Stimulated activated CD4-positive, alpha-beta T cell treated with anti-CD3 and anti-CD28 coated beads, Interleukin-1b, Interleukin-23, amount 100 ng/mL, for 24 hours (primary cell): ENCODE results near the gene RSPO3.
"Not testable (repeated sequence)": the region's sequence is repeated elsewhere in the genome, so short reads cannot be mapped to it uniquely, and the experiment has no call there.

ENCODE experiments used
- DNase-seq, 4 experiments: peaks; one replicate each; pipeline ENCODE4 v3.0.0-alpha.2; 2020; ENCODE audit warnings: low read depth in 4 of 4, low spot score in 1 of 4

The RSPO3 gene

DNA sequence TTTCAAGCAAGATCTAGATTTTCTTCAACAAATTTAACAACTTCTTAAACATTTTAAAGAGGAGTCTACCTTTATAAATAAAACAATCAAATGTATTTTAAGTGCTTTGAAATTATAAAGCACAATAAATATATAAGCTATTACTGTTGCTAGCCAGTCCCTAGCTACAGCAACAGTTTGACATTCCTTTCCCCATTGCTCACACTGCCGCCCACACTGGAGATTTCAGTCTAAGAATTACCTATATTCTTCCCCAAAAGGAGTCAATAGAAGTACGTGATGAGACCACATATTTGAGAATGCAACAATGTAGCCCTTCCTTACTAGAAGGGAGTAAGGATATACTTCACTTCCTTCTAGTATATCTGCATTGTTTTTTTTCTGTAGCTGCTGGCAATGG, 82.8 kb downstream of the RSPO3 start:
- no peak for DNase-seq

GRCh38 chr6:127202676-127203075, 84.2 kb downstream of the RSPO3 start:
- no peak for DNase-seq

DNA sequence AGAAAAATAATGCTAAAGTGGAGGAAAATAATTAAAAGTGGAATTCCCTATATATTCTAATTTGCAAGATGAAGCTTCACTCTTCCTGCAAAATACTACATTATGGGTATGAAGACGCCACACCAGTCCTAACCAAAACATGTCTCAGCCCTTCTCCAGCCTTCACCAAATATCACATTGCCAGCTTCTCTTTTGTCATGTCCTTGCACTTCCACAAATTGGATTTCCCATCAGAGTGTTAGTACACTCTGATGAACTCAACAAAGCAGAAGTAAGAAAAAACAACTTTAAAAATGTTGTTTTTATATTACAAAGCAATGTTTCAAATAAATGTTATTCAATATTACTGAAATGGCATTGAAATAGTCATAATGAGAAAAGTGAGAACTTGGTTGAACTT, 85.8 kb downstream of the RSPO3 start:
- DNase-seq = no peak

GRCh38 chr6:127205036-127205435, 86.6 kb downstream of the RSPO3 start:
- DNase-seq = no peak

DNA sequence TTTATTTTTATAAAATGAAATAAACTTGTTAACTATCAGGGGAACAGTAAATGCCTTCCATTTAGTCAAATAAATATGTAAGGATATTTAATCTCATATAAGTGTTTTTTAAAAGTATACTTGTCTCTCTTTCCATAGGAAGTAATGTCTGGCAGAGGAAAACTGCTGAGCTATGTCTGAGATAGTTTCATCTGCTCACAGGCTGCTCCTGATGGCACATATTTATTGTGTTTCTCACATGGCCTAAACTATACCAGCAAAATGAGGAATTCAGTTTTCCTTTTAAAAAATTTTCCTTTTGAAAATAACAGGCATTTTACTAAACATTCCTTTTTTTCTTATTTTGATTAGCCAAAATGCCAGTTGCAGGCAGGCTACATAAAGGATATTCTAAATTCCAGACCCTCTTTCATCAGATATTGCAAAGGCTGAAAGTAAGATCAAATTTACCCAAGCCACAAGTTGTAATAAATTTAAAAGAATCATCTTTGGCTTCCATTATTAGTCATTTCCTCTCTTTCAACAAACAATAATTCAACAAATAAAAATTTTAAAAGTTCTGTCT, 88.1 kb downstream of the RSPO3 start:
- DNase-seq = no peak

DNA sequence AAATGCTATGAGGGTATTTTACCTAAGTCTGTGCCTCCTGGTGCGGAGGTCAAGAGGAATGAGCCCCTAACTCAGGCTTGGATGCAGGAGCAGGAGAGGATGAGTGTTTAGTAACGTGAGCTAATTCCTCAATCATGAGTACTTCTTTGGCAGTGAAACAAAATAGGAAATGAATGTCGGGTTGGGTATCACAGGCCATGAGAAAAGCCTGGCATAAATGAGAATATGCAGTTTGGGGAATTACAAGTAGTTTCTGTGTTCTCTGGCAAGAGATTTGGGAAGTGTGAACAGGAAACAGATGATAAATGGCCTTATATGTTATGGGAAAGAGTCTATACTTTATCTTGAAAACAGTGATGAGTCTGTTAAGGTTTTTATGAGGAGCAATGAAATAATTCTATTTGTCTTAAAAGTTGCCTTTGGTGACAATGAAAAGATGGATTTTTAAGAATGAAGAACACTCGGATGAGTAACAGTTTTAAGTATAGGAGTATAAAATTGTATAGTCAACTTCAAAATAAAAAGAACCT, 89.2 kb downstream of the RSPO3 start:
- DNase-seq = no peak

DNA sequence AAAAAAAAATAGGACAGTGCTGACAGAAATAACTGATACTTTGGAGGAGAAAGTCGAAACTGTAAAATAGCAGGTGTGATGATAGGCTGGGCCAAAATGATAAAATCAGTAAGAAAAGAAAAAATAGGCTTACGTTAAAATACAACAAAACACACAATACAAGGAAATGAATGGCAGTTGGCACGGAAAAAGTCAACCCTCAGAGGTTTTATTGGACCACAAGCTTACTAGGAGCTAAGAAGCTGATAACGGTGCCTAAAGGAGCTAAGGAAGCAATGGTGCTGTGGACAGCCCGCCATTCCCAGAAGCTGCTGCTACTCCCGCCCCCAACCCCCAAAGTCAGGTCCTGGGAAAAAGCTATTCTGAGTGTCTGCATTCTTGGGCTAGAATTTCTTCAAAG, 92.3 kb downstream of the RSPO3 start:
- DNase-seq = no peak

GRCh38 chr6:127212376-127212775, 93.9 kb downstream of the RSPO3 start:
- DNase-seq = no peak

DNA sequence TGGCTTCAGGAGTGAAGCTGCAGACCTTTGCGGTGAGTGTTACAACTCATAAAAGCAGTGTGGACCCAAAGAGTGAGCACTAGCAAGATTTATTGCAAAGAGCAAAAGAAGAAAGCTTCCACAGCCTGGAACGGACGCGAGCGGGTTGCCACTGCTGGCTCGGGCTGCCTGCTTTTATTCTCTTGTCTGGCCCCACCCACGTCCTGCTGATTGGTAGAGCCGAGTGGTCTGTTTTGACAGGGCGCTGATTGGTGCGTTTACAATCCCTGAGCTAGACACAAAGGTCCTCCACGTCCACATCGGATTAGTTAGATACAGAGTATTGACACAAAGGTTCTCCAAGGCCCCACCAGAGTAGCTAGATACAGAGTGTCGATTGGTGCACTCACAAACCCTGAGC, 95.6 kb downstream of the RSPO3 start:
- DNase-seq = not testable (repeated sequence)

GRCh38 chr6:127214531-127214930, 96.1 kb downstream of the RSPO3 start:
- not testable (repeated sequence) for DNase-seq

GRCh38 chr6:127215931-127216330, 97.5 kb downstream of the RSPO3 start:
- DNase-seq = no peak

GRCh38 chr6:127216810-127217789, 98.6 kb downstream of the RSPO3 start:
- DNase-seq = no peak

DNA sequence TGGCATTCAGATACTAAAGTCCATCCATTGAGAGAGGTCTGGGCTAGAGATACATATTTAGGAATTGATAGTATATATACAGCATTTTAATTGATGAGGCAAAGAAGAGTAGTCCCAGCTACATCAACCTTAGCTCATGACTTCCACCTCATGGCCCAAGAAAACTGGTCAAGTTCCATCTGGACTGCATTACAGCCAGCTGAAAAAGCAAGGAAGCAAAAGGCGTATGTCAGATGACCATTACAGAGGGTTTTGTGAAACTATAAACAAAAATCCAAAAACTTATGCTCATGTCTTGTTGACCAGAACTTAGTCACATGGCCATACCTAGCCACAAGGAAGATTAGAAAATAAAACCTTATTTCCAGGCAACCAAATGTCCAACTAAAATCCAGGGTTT, 101.4 kb downstream of the RSPO3 start:
- no peak for DNase-seq

DNA sequence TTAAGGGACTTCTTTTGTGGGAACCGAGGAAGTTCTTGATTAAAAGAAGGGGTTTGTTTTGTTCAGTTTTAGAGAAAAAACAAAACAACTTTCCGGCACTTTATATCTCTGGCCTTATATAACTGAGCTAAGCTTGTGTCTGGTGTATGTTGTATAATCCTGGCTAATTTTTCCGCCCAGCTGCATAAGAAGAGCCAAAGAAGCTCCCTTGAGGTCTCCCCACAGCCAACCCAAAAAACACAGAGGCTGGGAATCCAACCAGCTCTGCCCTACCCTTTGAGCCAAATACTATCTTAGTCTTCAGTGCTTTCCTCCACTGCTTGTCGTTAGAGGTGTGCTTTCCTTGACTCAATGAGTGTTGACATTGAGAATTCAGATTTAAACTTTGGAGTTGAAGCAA, 102.7 kb downstream of the RSPO3 start:
- DNase-seq = no peak

DNA sequence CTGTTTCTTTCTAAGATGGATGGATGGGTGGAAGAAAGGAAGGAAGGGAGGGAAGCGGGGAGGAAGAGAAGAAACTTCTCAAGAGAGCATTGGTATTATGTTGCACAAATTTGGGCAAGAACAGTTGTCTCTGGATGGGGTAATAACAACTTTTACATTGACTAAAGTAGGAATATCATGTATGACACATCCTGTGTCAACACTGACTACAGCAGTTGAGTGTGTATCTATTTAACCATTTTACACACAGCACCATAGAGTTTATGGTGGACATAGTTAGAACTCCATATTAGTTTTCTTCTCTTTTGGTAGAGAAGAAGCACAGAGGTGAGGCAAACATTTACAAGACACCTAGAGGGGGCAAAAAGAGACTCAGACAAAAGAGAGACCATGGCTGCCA, 103.9 kb downstream of the RSPO3 start:
- DNase-seq = no peak

DNA sequence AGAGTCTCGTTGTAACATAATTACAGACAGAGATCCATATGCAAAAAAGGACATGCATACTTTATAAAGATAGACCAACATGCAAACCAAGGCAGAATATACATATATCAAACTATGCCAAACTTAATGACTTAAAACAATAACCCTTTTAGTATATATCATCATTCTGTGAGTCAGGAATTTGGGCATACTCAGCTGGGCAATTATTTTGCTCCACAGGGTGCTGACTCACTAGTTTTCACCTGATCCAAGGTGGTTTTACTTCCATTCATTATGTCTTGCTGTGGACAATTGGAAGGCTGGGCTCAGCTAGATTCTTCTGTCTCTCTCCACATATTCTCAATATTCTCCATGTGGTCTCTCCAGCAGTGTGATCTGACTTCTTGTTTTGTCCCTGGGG, 107.0 kb downstream of the RSPO3 start:
- DNase-seq = no peak

DNA sequence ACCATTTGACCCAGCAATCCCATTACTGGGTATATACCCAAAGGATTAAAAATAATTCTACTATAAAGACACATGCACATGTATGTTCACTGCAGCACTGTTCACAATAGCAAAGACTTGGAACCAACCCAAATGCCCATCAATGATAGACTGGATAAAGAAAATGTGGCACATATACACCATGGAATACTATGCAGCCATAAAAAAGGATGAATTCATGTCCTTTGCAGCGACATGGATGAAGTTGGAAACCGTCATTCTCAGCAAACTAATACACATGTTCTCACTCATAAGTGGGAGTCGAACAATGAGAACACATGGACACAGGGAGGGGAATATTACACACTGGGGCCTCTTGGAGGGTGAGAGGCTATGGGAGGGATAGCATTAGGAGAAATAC, 115.3 kb downstream of the RSPO3 start:
- DNase-seq = not testable (repeated sequence)

DNA sequence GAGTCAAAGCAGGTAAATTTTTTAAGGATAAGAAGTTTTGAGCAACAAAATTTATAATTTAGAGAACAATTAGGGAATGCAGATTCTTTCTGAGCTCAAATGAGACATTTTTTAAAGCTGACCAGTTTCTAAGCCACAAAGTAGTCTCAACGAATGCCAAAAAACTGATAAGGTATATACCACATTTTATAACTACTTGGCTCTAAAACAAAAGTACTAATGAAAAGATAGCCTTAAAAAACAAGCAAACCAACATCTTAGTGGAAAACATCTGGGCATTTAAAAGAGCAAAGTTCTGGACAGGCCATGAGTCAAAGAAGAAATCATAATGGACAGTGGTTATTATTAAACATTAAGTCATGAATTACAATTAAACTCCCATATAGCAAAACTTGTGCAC, 125.0 kb downstream of the RSPO3 start:
- no peak for DNase-seq
